Activated T-cell treated with anti-CD3 and anti-CD28 coated beads, Interleukin-2, amount 50 U/mL, for 4 hours (primary cell): ENCODE results near the gene DLK1. TPM values are rescaled to one million over a fixed set of nuclear protein-coding genes. Genes with fewer than 3 reads are reported as not detected.

Source experiments
- ATAC-seq, 2 donors: fragments of 200-7000 bp; cut with Tn5 transposase; one replicate each; pipeline ENCODE4 v1.10.0; 2021
- DNase-seq: peaks from one replicate; pipeline ENCODE4 v3.0.0-alpha.2; 2020
- H3K27me3 Mint-ChIP-seq: one replicate; pipeline ENCODE4 v1.8.0; 2021; ENCODE audit warnings: low read depth, mixed read lengths
- H3K36me3 Mint-ChIP-seq: one replicate; pipeline ENCODE4 v1.8.0; 2022; ENCODE audit warnings: mixed read lengths; ENCODE audit not compliant: insufficient read depth
- H3K4me1 Mint-ChIP-seq: one replicate; pipeline ENCODE4 v1.8.0; 2021; ENCODE audit warnings: low read depth, mixed read lengths
- H3K4me3 Mint-ChIP-seq: one replicate; pipeline ENCODE4 v1.8.0; 2021; ENCODE audit warnings: mild to moderate bottlenecking, moderate library complexity, mixed read lengths
- H3K9me3 Mint-ChIP-seq: one replicate; pipeline ENCODE4 v1.8.0; 2021; ENCODE audit warnings: mixed read lengths
- total RNA-seq, 3 donors: library from RNA; stranded (reverse); gene quantifications; one replicate each; pipeline ENCODE4 v1.2.1, GENCODE V29; 2021

The DLK1 gene
- total RNA-seq, 3 donors from 2014 or later, result 0.63 to 0.68 (median 0.63) TPM

GRCh38 chr14:100715332-100715731 lies 11.4 kb upstream of the DLK1 start:
- ATAC-seq, result no peak
- Mint-ChIP-seq H3K4me3 (no peak overlapping the region), H3K4me1 (no peaks in the 10 kb centered on the region), H3K27me3 (peaks cover 49% of the 10 kb centered on the region), H3K9me3 (no peaks in the 10 kb centered on the region), H3K36me3 (no peaks in the 10 kb centered on the region)
- DNase-seq, result no peak

- H3K36me3 Mint-ChIP-seq, result no peaks in the 10 kb centered on the region
- ATAC-seq (no peak), DNase-seq (no peak)
- no peaks in the 10 kb centered on the region for H3K4me1 Mint-ChIP-seq
- no peaks in the 10 kb centered on the region for H3K9me3 Mint-ChIP-seq
- H3K27me3 Mint-ChIP-seq, result peaks cover 44% of the 10 kb centered on the region
- H3K4me3 Mint-ChIP-seq, result no peak overlapping the region
These were observed 10.9 kb upstream of the DLK1 start for GRCh38 chr14:100715803-100716202.

- no peaks in the 10 kb centered on the region for H3K36me3 Mint-ChIP-seq
- H3K27me3 Mint-ChIP-seq, result peaks cover 35% of the 10 kb centered on the region
- H3K9me3 Mint-ChIP-seq, result no peaks in the 10 kb centered on the region
- no peaks in the 10 kb centered on the region for H3K4me1 Mint-ChIP-seq
- H3K4me3 Mint-ChIP-seq, result no peak overlapping the region
- no peak for DNase-seq
- no peak for ATAC-seq
These were observed 9.3 kb upstream of the DLK1 start for GRCh38 chr14:100717386-100717785.

GRCh38 chr14:100719976-100720520 lies 6.6 kb upstream of the DLK1 start:
- ATAC-seq, result no peak
- H3K9me3 Mint-ChIP-seq, result no peaks in the 10 kb centered on the region

GRCh38 chr14:100721568-100721967 lies 5.1 kb upstream of the DLK1 start:
- ATAC-seq (no peak), DNase-seq (no peak)
- Mint-ChIP-seq H3K27me3 (peaks cover 43% of the 10 kb centered on the region), H3K4me3 (no peak overlapping the region), H3K9me3 (no peaks in the 10 kb centered on the region), H3K4me1 (no peaks in the 10 kb centered on the region), H3K36me3 (no peaks in the 10 kb centered on the region)

More at GRCh38 chr14:100719976-100720520, 6.6 kb upstream of the DLK1 start:
- H3K4me3 Mint-ChIP-seq, result no peak overlapping the region
- no peaks in the 10 kb centered on the region for H3K4me1 Mint-ChIP-seq
- H3K36me3 Mint-ChIP-seq, result no peaks in the 10 kb centered on the region
- DNase-seq, result no peak
- peaks cover 32% of the 10 kb centered on the region for H3K27me3 Mint-ChIP-seq

GRCh38 chr14:100722367-100722766 lies 4.3 kb upstream of the DLK1 start:
- H3K4me3 Mint-ChIP-seq, result no peak overlapping the region
- no peak for ATAC-seq
- no peaks in the 10 kb centered on the region for H3K4me1 Mint-ChIP-seq
- no peaks in the 10 kb centered on the region for H3K36me3 Mint-ChIP-seq
- peaks cover 44% of the 10 kb centered on the region for H3K27me3 Mint-ChIP-seq
- no peak for DNase-seq
- H3K9me3 Mint-ChIP-seq, result no peaks in the 10 kb centered on the region

- DNase-seq (no peak), ATAC-seq (no peak)
- H3K27me3 Mint-ChIP-seq, result peaks cover 48% of the 10 kb centered on the region
- no peaks in the 10 kb centered on the region for H3K36me3 Mint-ChIP-seq
- no peak overlapping the region for H3K4me3 Mint-ChIP-seq
- H3K4me1 Mint-ChIP-seq, result no peaks in the 10 kb centered on the region
- no peaks in the 10 kb centered on the region for H3K9me3 Mint-ChIP-seq
These were observed 3.4 kb upstream of the DLK1 start for GRCh38 chr14:100723135-100723829.

GRCh38 chr14:100723830-100724437 lies 2.8 kb upstream of the DLK1 start:
- no peak overlapping the region for H3K4me3 Mint-ChIP-seq
- peaks cover 46% of the 10 kb centered on the region for H3K27me3 Mint-ChIP-seq
- H3K4me1 Mint-ChIP-seq, result no peaks in the 10 kb centered on the region
- no peaks in the 10 kb centered on the region for H3K36me3 Mint-ChIP-seq
- ATAC-seq, result no peak
- no peak for DNase-seq
- no peaks in the 10 kb centered on the region for H3K9me3 Mint-ChIP-seq

- Mint-ChIP-seq H3K4me3 (no peak overlapping the region), H3K4me1 (no peaks in the 10 kb centered on the region), H3K9me3 (no peaks in the 10 kb centered on the region), H3K27me3 (peaks cover 47% of the 10 kb centered on the region), H3K36me3 (no peaks in the 10 kb centered on the region)
- ATAC-seq (no peak), DNase-seq (no peak)
These were observed 2.2 kb upstream of the DLK1 start for GRCh38 chr14:100724536-100724935.

GRCh38 chr14:100725587-100726387 lies 905 bp upstream of the DLK1 start:
- no peak for DNase-seq
- ATAC-seq, result no peak
- Mint-ChIP-seq H3K27me3 (peaks cover 47% of the 10 kb centered on the region), H3K36me3 (no peaks in the 10 kb centered on the region), H3K4me3 (no peak overlapping the region), H3K4me1 (no peaks in the 10 kb centered on the region), H3K9me3 (no peaks in the 10 kb centered on the region)

- ATAC-seq (peak in 1 of 2 donors; percentile 27), DNase-seq (no peak)
- Mint-ChIP-seq H3K4me3 (no peak overlapping the region), H3K27me3 (peaks cover 46% of the 10 kb centered on the region), H3K9me3 (no peaks in the 10 kb centered on the region), H3K36me3 (no peaks in the 10 kb centered on the region), H3K4me1 (no peaks in the 10 kb centered on the region)
These were observed 587 bp downstream of the DLK1 start for GRCh38 chr14:100727086-100727872.

- DNase-seq (no peak), ATAC-seq (no peak)
- Mint-ChIP-seq H3K36me3 (no peaks in the 10 kb centered on the region), H3K9me3 (no peaks in the 10 kb centered on the region), H3K4me1 (no peaks in the 10 kb centered on the region), H3K27me3 (peaks cover 44% of the 10 kb centered on the region), H3K4me3 (no peak overlapping the region)
These were observed 1.2 kb downstream of the DLK1 start for GRCh38 chr14:100727873-100728240.

- Mint-ChIP-seq H3K27me3 (peaks cover 41% of the 10 kb centered on the region), H3K4me1 (no peaks in the 10 kb centered on the region), H3K4me3 (no peak overlapping the region), H3K36me3 (no peaks in the 10 kb centered on the region), H3K9me3 (no peaks in the 10 kb centered on the region)
- no peak for ATAC-seq
- no peak for DNase-seq
These were observed 2.3 kb downstream of the DLK1 start for GRCh38 chr14:100728962-100729361.

- no peak for ATAC-seq
- Mint-ChIP-seq H3K4me1 (no peaks in the 10 kb centered on the region), H3K27me3 (peaks cover 38% of the 10 kb centered on the region), H3K4me3 (no peak overlapping the region), H3K36me3 (no peaks in the 10 kb centered on the region), H3K9me3 (no peaks in the 10 kb centered on the region)
- no peak for DNase-seq
These were observed 3.3 kb downstream of the DLK1 start for GRCh38 chr14:100729982-100730381.
